Activated naive CD4-positive, alpha-beta T cell treated with anti-CD3 and anti-CD28 coated beads, Interleukin-2, amount 50 U/mL, for 24 hours (primary cell): ENCODE results near the gene TTC32.
A peak's percentile ranks its signal among the peaks of the same experiment; 100 is the strongest.

ENCODE experiments used
- H3K27ac Mint-ChIP-seq: one replicate; pipeline ENCODE4 v1.8.0; 2021; ENCODE audit warnings: mild to moderate bottlenecking, mixed read lengths
- H3K27me3 Mint-ChIP-seq: one replicate; pipeline ENCODE4 v1.8.0; 2021; ENCODE audit warnings: mixed read lengths
- H3K36me3 Mint-ChIP-seq: one replicate; pipeline ENCODE4 v1.8.0; 2021; ENCODE audit warnings: mixed read lengths
- H3K4me1 Mint-ChIP-seq: one replicate; pipeline ENCODE4 v1.8.0; 2021; ENCODE audit warnings: mixed read lengths
- H3K4me3 Mint-ChIP-seq: one replicate; pipeline ENCODE4 v1.8.0; 2021; ENCODE audit warnings: mild to moderate bottlenecking, mixed read lengths
- H3K9me3 Mint-ChIP-seq: one replicate; pipeline ENCODE4 v1.8.0; 2021; ENCODE audit warnings: mixed read lengths

TTC32 gene

GRCh38 chr2:19870792-19871191 is 31.0 kb downstream of the TTC32 start:
- no peaks in the 10 kb centered on the region for H3K9me3 Mint-ChIP-seq
- H3K4me3 Mint-ChIP-seq: no peak overlapping the region
- no peaks in the 10 kb centered on the region for H3K27me3 Mint-ChIP-seq
- H3K27ac Mint-ChIP-seq: peak overlapping the region; percentile 25
- H3K36me3 Mint-ChIP-seq: peaks cover 2% of the 10 kb centered on the region
- peaks cover 32% of the 10 kb centered on the region for H3K4me1 Mint-ChIP-seq

GRCh38 chr2:19868701-19869580 is 32.8 kb downstream of the TTC32 start:
- Mint-ChIP-seq H3K27ac (peak overlapping the region; percentile 96), H3K9me3 (no peaks in the 10 kb centered on the region), H3K27me3 (no peaks in the 10 kb centered on the region), H3K36me3 (no peaks in the 10 kb centered on the region), H3K4me3 (peak overlapping the region; percentile 93), H3K4me1 (peaks cover 32% of the 10 kb centered on the region)

- Mint-ChIP-seq H3K27me3 (no peaks in the 10 kb centered on the region), H3K27ac (peak overlapping the region; percentile 51), H3K4me1 (peaks cover 32% of the 10 kb centered on the region), H3K4me3 (peak overlapping the region; percentile 93), H3K9me3 (no peaks in the 10 kb centered on the region), H3K36me3 (no peaks in the 10 kb centered on the region)
Measured at GRCh38 chr2:19868224-19868623, 33.6 kb downstream of the TTC32 start.

- Mint-ChIP-seq H3K27me3 (peaks cover 1% of the 10 kb centered on the region), H3K9me3 (no peaks in the 10 kb centered on the region), H3K27ac (no peak overlapping the region), H3K36me3 (no peaks in the 10 kb centered on the region), H3K4me3 (no peak overlapping the region), H3K4me1 (peaks cover 38% of the 10 kb centered on the region)
Measured at GRCh38 chr2:19866771-19867170, 35.0 kb downstream of the TTC32 start.

GRCh38 chr2:19865151-19865550 is 36.6 kb downstream of the TTC32 start:
- Mint-ChIP-seq H3K36me3 (no peaks in the 10 kb centered on the region), H3K4me3 (no peak overlapping the region), H3K9me3 (no peaks in the 10 kb centered on the region), H3K4me1 (peaks cover 29% of the 10 kb centered on the region), H3K27ac (no peak overlapping the region), H3K27me3 (peaks cover 1% of the 10 kb centered on the region)

GRCh38 chr2:19864381-19864780 is 37.4 kb downstream of the TTC32 start:
- no peak overlapping the region for H3K27ac Mint-ChIP-seq
- H3K9me3 Mint-ChIP-seq: no peaks in the 10 kb centered on the region
- H3K4me3 Mint-ChIP-seq: no peak overlapping the region
- no peaks in the 10 kb centered on the region for H3K36me3 Mint-ChIP-seq
- H3K4me1 Mint-ChIP-seq: peaks cover 22% of the 10 kb centered on the region
- H3K27me3 Mint-ChIP-seq: peaks cover 1% of the 10 kb centered on the region

- Mint-ChIP-seq H3K27ac (no peak overlapping the region), H3K4me3 (no peak overlapping the region)
Measured at GRCh38 chr2:19863303-19864041, 38.3 kb downstream of the TTC32 start.

GRCh38 chr2:19861813-19862212 is 40.0 kb downstream of the TTC32 start:
- H3K9me3 Mint-ChIP-seq: no peaks in the 10 kb centered on the region
- no peak overlapping the region for H3K27ac Mint-ChIP-seq
- H3K4me1 Mint-ChIP-seq: peaks cover 5% of the 10 kb centered on the region
- peaks cover 4% of the 10 kb centered on the region for H3K27me3 Mint-ChIP-seq
- H3K4me3 Mint-ChIP-seq: no peak overlapping the region
- no peaks in the 10 kb centered on the region for H3K36me3 Mint-ChIP-seq

More at GRCh38 chr2:19863303-19864041, 38.3 kb downstream of the TTC32 start:
- H3K4me1 Mint-ChIP-seq: peaks cover 14% of the 10 kb centered on the region
- peaks cover 1% of the 10 kb centered on the region for H3K27me3 Mint-ChIP-seq
- no peaks in the 10 kb centered on the region for H3K9me3 Mint-ChIP-seq
- H3K36me3 Mint-ChIP-seq: no peaks in the 10 kb centered on the region

GRCh38 chr2:19860022-19860421 is 41.8 kb downstream of the TTC32 start:
- no peak overlapping the region for H3K4me3 Mint-ChIP-seq
- H3K9me3 Mint-ChIP-seq: no peaks in the 10 kb centered on the region
- H3K27ac Mint-ChIP-seq: no peak overlapping the region
- no peaks in the 10 kb centered on the region for H3K36me3 Mint-ChIP-seq
- peaks cover 4% of the 10 kb centered on the region for H3K27me3 Mint-ChIP-seq
- H3K4me1 Mint-ChIP-seq: peaks cover 5% of the 10 kb centered on the region

GRCh38 chr2:19859565-19859964 is 42.2 kb downstream of the TTC32 start:
- Mint-ChIP-seq H3K27me3 (peaks cover 4% of the 10 kb centered on the region), H3K36me3 (no peaks in the 10 kb centered on the region), H3K4me3 (no peak overlapping the region), H3K27ac (no peak overlapping the region), H3K4me1 (peaks cover 5% of the 10 kb centered on the region), H3K9me3 (no peaks in the 10 kb centered on the region)

- no peaks in the 10 kb centered on the region for H3K36me3 Mint-ChIP-seq
- H3K27me3 Mint-ChIP-seq: peaks cover 3% of the 10 kb centered on the region
- H3K9me3 Mint-ChIP-seq: no peaks in the 10 kb centered on the region
- no peak overlapping the region for H3K4me3 Mint-ChIP-seq
- peaks cover 1% of the 10 kb centered on the region for H3K4me1 Mint-ChIP-seq
- no peak overlapping the region for H3K27ac Mint-ChIP-seq
Measured at GRCh38 chr2:19857806-19858205, 44.0 kb downstream of the TTC32 start.

- Mint-ChIP-seq H3K36me3 (no peaks in the 10 kb centered on the region), H3K27ac (no peak overlapping the region), H3K4me1 (no peaks in the 10 kb centered on the region)
Measured at GRCh38 chr2:19857100-19857499, 44.7 kb downstream of the TTC32 start.

GRCh38 chr2:19855542-19856431 is 46.0 kb downstream of the TTC32 start:
- H3K36me3 Mint-ChIP-seq: no peaks in the 10 kb centered on the region
- H3K4me3 Mint-ChIP-seq: no peak overlapping the region
- H3K27me3 Mint-ChIP-seq: peaks cover 4% of the 10 kb centered on the region
- H3K4me1 Mint-ChIP-seq: no peaks in the 10 kb centered on the region
- no peaks in the 10 kb centered on the region for H3K9me3 Mint-ChIP-seq
- H3K27ac Mint-ChIP-seq: no peak overlapping the region

More at GRCh38 chr2:19857100-19857499, 44.7 kb downstream of the TTC32 start:
- Mint-ChIP-seq H3K27me3 (peaks cover 3% of the 10 kb centered on the region), H3K9me3 (no peaks in the 10 kb centered on the region), H3K4me3 (no peak overlapping the region)

- no peak overlapping the region for H3K27ac Mint-ChIP-seq
- no peaks in the 10 kb centered on the region for H3K4me1 Mint-ChIP-seq
- no peak overlapping the region for H3K4me3 Mint-ChIP-seq
- no peaks in the 10 kb centered on the region for H3K36me3 Mint-ChIP-seq
- peaks cover 5% of the 10 kb centered on the region for H3K27me3 Mint-ChIP-seq
- H3K9me3 Mint-ChIP-seq: no peaks in the 10 kb centered on the region
Measured at GRCh38 chr2:19854596-19855541, 46.9 kb downstream of the TTC32 start.
